Keratinocyte (primary cell): ENCODE measurements around the gene KATNB1. TPM values are rescaled to one million over a fixed set of nuclear protein-coding genes. Genes with fewer than 3 reads are reported as not detected.

Experiments used
- DNase-seq: peaks from one replicate; pipeline ENCODE4 v3.0.0-alpha.2; 2011; ENCODE audit warnings: low read depth, missing footprints, low spot score
- FAIRE-seq: peaks from 2 replicates; lab custom pipeline; 2011; peaks lifted over from hg19 to GRCh38; lab: Jason Lieb, UNC
- H2AFZ ChIP-seq: 2 replicates; pipeline ENCODE4 v1.6.0; 2012; ENCODE audit warnings: low read length, control low read depth, inconsistent platforms; ENCODE audit not compliant: control insufficient read depth
- H3K27ac ChIP-seq: 2 replicates; pipeline ENCODE4 v1.5.1; 2011; ENCODE audit warnings: low read length; ENCODE audit not compliant: control insufficient read depth, insufficient read depth
- H3K27me3 ChIP-seq: 3 replicates; pipeline ENCODE4 v1.6.0; 2011; ENCODE audit warnings: low read length; ENCODE audit not compliant: control insufficient read depth, insufficient read depth; ENCODE audit errors: extremely low read depth
- H3K36me3 ChIP-seq, 2 experiments: 2 replicates in 1 of 2; 3 replicates in 1 of 2; pipeline ENCODE4 v1.5.1; 2011; ENCODE audit warnings: low read length in 2 of 2, mild to moderate bottlenecking in 1 of 2; ENCODE audit not compliant: control insufficient read depth in 2 of 2, insufficient read depth in 2 of 2; ENCODE audit errors: extremely low read depth in 1 of 2
- H3K4me1 ChIP-seq: 3 replicates; pipeline ENCODE4 v1.5.1; 2011; ENCODE audit warnings: low read length; ENCODE audit not compliant: control insufficient read depth, insufficient read depth; ENCODE audit errors: extremely low read depth
- H3K4me2 ChIP-seq: 3 replicates; pipeline ENCODE4 v1.6.0; 2011; ENCODE audit warnings: low read depth, low read length; ENCODE audit not compliant: control insufficient read depth, insufficient read depth; ENCODE audit errors: extremely low read depth
- H3K4me3 ChIP-seq, 3 experiments: fragments of 200-600 bp in 1 of 3; sonication (generic) in 1 of 3; 2 replicates in 2 of 3; 3 replicates in 1 of 3; pipeline ENCODE4 v1.5.1; 2011 to 2016; ENCODE audit warnings: low read length in 3 of 3, mild to moderate bottlenecking in 3 of 3, control low read depth in 2 of 3, inconsistent platforms in 1 of 3, low read depth in 1 of 3, mixed read lengths in 1 of 3, mixed run types in 1 of 3, moderate library complexity in 1 of 3; ENCODE audit not compliant: control insufficient read depth in 2 of 3, insufficient read depth in 2 of 3; ENCODE audit errors: extremely low read depth in 1 of 3
- H3K79me2 ChIP-seq: 2 replicates; pipeline ENCODE4 v1.6.0; 2012; ENCODE audit warnings: low read length; ENCODE audit not compliant: control insufficient read depth, insufficient read depth
- H3K9ac ChIP-seq: 3 replicates; pipeline ENCODE4 v1.6.0; 2011; ENCODE audit warnings: low read length; ENCODE audit not compliant: control insufficient read depth, insufficient read depth; ENCODE audit errors: extremely low read depth
- H3K9me1 ChIP-seq: 3 replicates; pipeline ENCODE4 v1.6.0; 2011; ENCODE audit warnings: low read length; ENCODE audit not compliant: control insufficient read depth, insufficient read depth; ENCODE audit errors: extremely low read depth
- H3K9me3 ChIP-seq: 2 replicates; pipeline ENCODE4 v1.5.1; 2012; ENCODE audit warnings: low read depth, low read length; ENCODE audit not compliant: control insufficient read depth
- H4K20me1 ChIP-seq: 3 replicates; pipeline ENCODE4 v1.6.0; 2011; ENCODE audit warnings: low read length; ENCODE audit not compliant: control insufficient read depth, insufficient read depth; ENCODE audit errors: extremely low read depth
- EZH2 ChIP-seq: IDR thresholded peaks from one replicate; pipeline ENCODE4 v1.6.1; 2012; ENCODE audit warnings: inconsistent platforms, mild to moderate bottlenecking, low read length, moderate library complexity
- dilution Hi-C: fragments of 300-500 bp; cut with MboI; formaldehyde crosslinking; loops from one replicate; pipeline ENCODE4 v1.7.0; 2020; ENCODE audit warnings: low sequenced_read_pairs; ENCODE audit not compliant: extremely low pct_ligation_motif_present
- polyA plus RNA-seq, 5 experiments: library from polyadenylated mRNA; depleted of rRNA in 3 of 5; stranded (reverse) in 3 of 5; stranded (forward) in 1 of 5; unstranded in 1 of 5; fragments of >200 nt; gene quantifications; 1 replicate in 1 of 5; 2 replicates in 3 of 5; 3 replicates in 1 of 5; pipeline versions ENCODE4 v1.2.1 to v1.2.3, GENCODE V29; 2011 to 2012; ENCODE audit warnings: missing spikeins in 2 of 5, low read depth in 1 of 5, low replicate concordance in 1 of 5
- TF ChIP-seq, protein P1 (sequence below), 3 experiments: IDR thresholded peaks in 1 of 3; conservative IDR thresholded peaks in 1 of 3; optimal IDR thresholded peaks in 1 of 3; 2 replicates in 2 of 3; 3 replicates in 1 of 3; pipeline versions ENCODE3 to v1.5.1; 2011; ENCODE audit warnings: low read length in 3 of 3, mild to moderate bottlenecking in 3 of 3, moderate library complexity in 2 of 3, control low read depth in 1 of 3, inconsistent platforms in 1 of 3; ENCODE audit not compliant: insufficient read depth in 2 of 3; ENCODE audit errors: extremely low read depth in 1 of 3

The KATNB1 gene
- polyA plus RNA-seq, 1 donor (not counting 4 experiments of a cell fraction or from before 2014, with no cell fraction given): 18.9 TPM

GRCh38 chr16:57769541-57770145 is 34.1 kb downstream of the KATNB1 start:
- dilution Hi-C loops: no loop called here
- H3K36me3 ChIP-seq: peaks cover 23 to 49% of the 10 kb centered on the region in 2 experiments
- no peak overlapping the region for H3K4me3 ChIP-seq
- H3K9ac ChIP-seq: no peak overlapping the region
- H3K27me3 ChIP-seq: no peaks in the 10 kb centered on the region
- DNase-seq (no peak), FAIRE-seq (no peak)
- TF ChIP-seq EZH2: no peak
- TF ChIP-seq, protein P1, sequence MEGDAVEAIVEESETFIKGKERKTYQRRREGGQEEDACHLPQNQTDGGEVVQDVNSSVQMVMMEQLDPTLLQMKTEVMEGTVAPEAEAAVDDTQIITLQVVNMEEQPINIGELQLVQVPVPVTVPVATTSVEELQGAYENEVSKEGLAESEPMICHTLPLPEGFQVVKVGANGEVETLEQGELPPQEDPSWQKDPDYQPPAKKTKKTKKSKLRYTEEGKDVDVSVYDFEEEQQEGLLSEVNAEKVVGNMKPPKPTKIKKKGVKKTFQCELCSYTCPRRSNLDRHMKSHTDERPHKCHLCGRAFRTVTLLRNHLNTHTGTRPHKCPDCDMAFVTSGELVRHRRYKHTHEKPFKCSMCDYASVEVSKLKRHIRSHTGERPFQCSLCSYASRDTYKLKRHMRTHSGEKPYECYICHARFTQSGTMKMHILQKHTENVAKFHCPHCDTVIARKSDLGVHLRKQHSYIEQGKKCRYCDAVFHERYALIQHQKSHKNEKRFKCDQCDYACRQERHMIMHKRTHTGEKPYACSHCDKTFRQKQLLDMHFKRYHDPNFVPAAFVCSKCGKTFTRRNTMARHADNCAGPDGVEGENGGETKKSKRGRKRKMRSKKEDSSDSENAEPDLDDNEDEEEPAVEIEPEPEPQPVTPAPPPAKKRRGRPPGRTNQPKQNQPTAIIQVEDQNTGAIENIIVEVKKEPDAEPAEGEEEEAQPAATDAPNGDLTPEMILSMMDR (optimal IDR thresholded peaks at IDR 0.05 in 1 of 3, IDR thresholded peaks at IDR 0.05 in 1 of 3, conservative IDR thresholded peaks at IDR 0.05 in 1 of 3; ENCODE audit: extremely low read depth in 1 of 3, insufficient read depth in 2 of 3, low read length in 3 of 3): no peak
- H3K4me1 ChIP-seq: peaks cover 3% of the 10 kb centered on the region
- no peak overlapping the region for H3K4me2 ChIP-seq
- no peaks in the 10 kb centered on the region for H4K20me1 ChIP-seq
- H3K27ac ChIP-seq: no peak overlapping the region
- no peaks in the 10 kb centered on the region for H3K9me3 ChIP-seq
- no peaks in the 10 kb centered on the region for H3K79me2 ChIP-seq
- no peak overlapping the region for H2AFZ ChIP-seq
- no peaks in the 10 kb centered on the region for H3K9me1 ChIP-seq

DNA sequence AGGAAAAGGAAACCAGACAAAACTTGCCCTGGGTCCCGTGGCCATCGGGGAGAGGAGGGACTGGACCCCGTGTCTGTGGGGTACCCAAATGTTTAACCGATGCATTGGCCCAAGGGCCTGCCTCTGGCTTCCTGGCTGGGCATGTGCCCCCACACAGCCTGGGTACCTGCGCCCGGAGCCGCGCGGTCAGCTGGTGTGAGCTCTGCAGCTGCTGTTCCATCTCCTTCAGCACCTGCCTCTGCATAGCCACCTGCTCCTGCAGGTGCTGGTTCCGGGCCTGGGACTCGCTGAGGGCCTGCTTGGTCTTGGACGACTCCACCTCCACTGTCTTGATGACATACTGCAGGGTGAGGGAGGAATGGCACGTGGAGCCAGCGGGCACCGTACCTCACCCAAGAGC is 34.8 kb downstream of the KATNB1 start:
- TF ChIP-seq, protein P1 (optimal IDR thresholded peaks at IDR 0.05 in 1 of 3, IDR thresholded peaks at IDR 0.05 in 1 of 3, conservative IDR thresholded peaks at IDR 0.05 in 1 of 3; ENCODE audit: extremely low read depth in 1 of 3, insufficient read depth in 2 of 3, low read length in 3 of 3): no peak
- no peak for TF ChIP-seq EZH2
- no peak for FAIRE-seq

More for the DNA sequence above, 34.8 kb downstream of the KATNB1 start:
- no peak for DNase-seq
- H2AFZ ChIP-seq: no peak overlapping the region
- H3K4me1 ChIP-seq: no peaks in the 10 kb centered on the region
- no peaks in the 10 kb centered on the region for H3K9me3 ChIP-seq
- no peaks in the 10 kb centered on the region for H3K9me1 ChIP-seq
- H3K36me3 ChIP-seq: peaks cover 28 to 50% of the 10 kb centered on the region in 2 experiments
- dilution Hi-C loops: no loop called here
- H3K9ac ChIP-seq: no peak overlapping the region
- no peaks in the 10 kb centered on the region for H3K79me2 ChIP-seq
- no peak overlapping the region for H3K4me2 ChIP-seq
- no peaks in the 10 kb centered on the region for H3K27me3 ChIP-seq
- H4K20me1 ChIP-seq: no peaks in the 10 kb centered on the region
- no peak overlapping the region for H3K27ac ChIP-seq
- no peak overlapping the region for H3K4me3 ChIP-seq
